HUDEP-2 (cell line): ENCODE results near the gene MRPS16.

ENCODE experiments used
- DNase-seq, 76 experiments: peaks; one replicate each; lab custom pipeline; 2025; ENCODE audit not compliant: unreplicated experiment in 76 of 76; lab: John Stamatoyannopoulos, UW

MRPS16 gene

GRCh38 chr10:73244866-73245477, 7.5 kb downstream of the MRPS16 start:
- DNase-seq, result peak in 72 of 76 experiments; percentile 15 to 89 (median 68)

DNA sequence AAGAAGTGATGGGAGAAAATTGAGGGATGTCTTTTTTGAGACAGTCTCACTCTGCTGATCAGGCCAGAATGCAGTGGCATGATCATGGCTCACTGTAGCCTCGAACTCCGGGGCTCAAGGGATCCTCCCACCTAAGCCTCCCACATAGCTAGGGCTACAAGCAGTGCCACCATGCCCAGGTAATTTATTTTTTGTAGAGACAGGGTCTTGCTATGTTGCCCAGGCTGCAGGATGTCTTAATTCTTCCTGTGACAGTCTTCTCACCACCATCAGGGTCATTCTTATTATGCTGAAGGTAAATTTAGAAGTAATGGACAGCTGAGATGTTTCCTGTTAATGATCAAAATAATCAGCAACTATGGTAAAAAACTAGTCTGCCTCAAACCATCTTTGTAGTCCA, 12.5 kb downstream of the MRPS16 start:
- no peak for DNase-seq

DNA sequence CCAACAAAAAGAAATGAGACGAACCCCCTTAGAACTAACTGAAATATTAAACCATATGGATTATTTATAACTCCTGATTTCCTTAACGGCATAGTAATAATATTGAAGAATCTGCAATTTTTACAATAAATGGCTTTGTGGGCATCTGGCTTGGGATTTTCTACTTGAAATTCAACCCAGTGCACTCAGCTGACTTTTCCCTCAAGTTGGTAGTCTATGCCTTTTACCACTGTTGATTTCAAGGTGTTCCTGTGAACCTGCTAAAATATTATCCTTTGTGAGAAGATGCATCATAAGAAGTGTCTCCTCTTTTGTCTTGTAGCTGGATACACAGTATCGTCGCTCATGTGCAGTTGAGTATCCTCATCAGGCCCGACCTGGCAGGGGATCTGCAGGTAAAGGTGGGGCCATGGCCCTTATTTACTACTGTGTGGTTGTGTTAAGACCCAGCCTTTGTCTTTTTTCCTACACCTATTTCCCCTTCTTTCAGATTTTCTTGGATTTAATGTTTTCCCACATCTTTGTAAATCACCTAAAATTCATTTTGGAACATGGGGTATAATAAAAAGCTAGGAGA, 13.4 kb downstream of the MRPS16 start:
- DNase-seq, result no peak

- DNase-seq, result no peak
Measured at GRCh38 chr10:73234695-73235094, 17.7 kb downstream of the MRPS16 start.

- no peak for DNase-seq
Measured at GRCh38 chr10:73233883-73234282, 18.6 kb downstream of the MRPS16 start.

DNA sequence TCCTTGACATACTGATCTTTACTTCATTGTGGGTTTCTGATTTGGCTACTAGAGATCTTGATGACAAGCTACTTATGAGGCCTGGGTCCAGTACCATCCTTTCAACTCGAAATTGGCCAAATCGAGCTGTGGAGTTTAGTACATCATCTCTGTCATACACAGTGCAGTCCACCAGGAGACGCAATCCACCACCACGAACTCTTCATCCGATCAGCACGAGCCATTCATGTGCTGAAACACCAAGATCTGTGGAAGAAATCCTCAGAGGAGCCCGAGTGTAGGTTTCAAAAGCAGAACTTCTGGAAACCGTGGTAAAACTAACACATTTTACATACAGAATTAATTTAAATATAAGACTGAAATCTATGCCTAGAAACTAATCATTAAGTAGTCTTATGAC, 19.6 kb downstream of the MRPS16 start:
- peak in 20 of 76 experiments; percentile 3 to 44 (median 14) for DNase-seq

GRCh38 chr10:73229567-73229966, 22.9 kb downstream of the MRPS16 start:
- no peak for DNase-seq

DNA sequence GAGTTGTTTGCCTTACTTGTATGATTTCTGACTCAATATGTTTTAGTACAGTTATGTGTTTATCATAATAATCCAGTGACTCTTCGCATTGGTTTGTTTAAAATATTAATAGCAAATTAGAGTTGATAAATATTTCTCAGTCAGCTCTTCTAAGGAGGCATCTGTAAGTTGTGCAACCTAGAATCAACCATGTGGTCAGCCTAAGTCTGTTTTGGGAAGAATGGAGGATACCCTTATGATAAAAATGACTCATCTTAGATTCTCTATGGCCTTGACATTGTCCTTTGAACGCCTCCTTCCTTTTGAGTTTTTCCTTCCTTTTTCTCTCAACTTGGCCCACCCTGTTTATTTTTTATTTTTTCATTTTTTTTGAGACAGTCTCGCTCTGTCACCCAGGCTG, 24.2 kb downstream of the MRPS16 start:
- no peak for DNase-seq

- no peak for DNase-seq
Measured at GRCh38 chr10:73226663-73227062, 25.8 kb downstream of the MRPS16 start.

GRCh38 chr10:73225518-73225917, 26.9 kb downstream of the MRPS16 start:
- no peak for DNase-seq

- DNase-seq, result no peak
Measured at GRCh38 chr10:73220989-73221388, 31.5 kb downstream of the MRPS16 start.

DNA sequence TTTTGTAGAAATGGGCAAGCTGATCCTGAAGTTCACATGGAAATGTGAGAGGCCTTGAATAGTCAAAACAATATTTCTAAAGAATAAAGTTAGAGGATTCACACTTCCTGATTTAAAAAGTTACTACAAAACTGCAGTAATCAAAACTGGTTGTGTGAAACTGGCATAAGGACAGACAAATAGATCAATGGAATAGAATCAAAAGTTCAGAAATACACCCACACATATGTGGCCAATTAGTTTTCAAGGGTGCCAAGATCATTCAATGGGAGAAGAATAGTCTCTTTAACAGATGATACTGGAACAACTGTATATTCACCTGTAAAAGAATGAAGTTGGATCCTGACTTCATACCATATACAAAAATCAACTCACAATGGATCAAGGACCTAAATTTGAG, 33.1 kb downstream of the MRPS16 start:
- DNase-seq, result no peak

GRCh38 chr10:73218431-73219191, 33.8 kb downstream of the MRPS16 start:
- DNase-seq, result peak in 10 of 76 experiments; percentile 2 to 22 (median 12)

- DNase-seq, result no peak
Measured at GRCh38 chr10:73217628-73218027, 34.8 kb downstream of the MRPS16 start.

- no peak for DNase-seq
Measured at GRCh38 chr10:73215749-73216148, 36.7 kb downstream of the MRPS16 start.

GRCh38 chr10:73211106-73211811, 41.2 kb downstream of the MRPS16 start:
- DNase-seq, result no peak

DNA sequence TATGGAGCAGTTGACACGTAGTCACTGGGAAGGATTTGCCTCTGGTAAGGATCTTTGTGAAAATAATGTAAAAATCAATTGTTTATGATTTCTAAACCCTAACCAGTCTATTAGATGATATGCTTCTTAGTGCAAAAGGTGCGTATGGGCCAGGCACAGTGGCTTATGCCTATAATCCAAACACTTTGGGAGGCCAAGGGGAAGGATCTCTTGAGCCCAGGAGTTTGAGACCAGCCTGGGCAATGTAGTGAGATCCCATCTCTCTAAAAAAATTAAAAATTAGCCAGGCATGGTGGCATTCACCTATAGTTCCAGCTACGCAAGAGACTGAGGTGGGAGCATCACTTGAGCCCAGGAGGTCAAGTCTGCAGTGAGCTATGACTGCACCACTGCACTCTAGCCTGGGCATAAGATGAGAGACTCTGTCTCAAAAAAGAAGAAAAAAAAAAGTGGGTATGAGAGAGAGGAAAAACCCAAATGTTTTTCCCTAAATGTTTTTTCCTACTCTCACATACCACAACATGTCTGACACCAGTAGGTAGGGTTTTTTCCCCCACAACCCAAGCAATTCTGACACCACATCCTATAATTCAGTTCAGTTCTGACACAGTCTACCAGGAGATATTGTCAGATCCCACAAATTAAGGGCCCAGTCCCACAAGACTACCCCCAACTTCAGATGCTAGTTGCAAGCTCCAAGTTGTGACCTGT, 41.9 kb downstream of the MRPS16 start:
- no peak for DNase-seq

- DNase-seq, result no peak
Measured at GRCh38 chr10:73209705-73210104, 42.7 kb downstream of the MRPS16 start.

GRCh38 chr10:73207883-73208282, 44.6 kb downstream of the MRPS16 start:
- DNase-seq, result no peak

DNA sequence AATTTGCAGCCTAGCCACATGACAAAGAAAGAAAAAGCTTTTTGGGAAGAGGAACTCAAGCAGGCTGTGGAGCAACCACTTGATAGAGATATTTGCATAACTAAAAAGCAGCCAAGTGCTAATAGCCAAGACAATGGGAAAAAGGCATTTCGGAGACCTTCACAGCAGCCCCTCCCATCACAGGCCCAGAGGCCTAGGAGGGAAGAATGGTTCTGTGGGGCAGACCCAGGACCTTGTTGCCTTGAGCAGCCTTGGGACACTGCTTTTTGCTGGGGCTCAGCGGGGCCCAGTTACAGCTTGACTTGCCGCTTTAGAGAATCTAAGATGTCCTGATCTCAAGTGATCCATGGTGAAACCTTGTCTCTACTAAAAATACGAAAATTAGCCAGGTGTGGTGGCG, 46.1 kb downstream of the MRPS16 start:
- DNase-seq, result no peak

DNA sequence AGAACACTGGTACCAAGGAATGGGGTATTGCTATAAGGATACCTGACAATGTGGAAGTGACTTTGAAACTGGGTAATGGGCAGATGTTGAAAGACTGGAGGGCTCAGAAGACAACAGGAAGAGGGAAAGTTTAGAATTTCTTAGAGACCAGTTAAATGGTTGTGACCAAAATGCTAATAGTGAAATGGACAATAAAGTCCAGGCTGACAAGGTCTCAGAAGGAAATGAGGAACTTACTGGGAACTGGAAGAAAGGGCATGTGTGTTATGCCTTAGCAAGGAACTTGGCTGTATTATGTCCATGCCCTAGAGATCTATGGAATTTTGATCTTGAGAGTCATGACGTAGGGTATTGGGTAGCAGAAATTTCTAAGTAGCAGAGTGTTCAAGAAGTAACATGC, 46.6 kb downstream of the MRPS16 start:
- no peak for DNase-seq
